ENCODE results near the gene ASPSCR1. TPM values are rescaled to one million over a fixed set of nuclear protein-coding genes. Genes with fewer than 3 reads are reported as not detected.

ASPSCR1 gene
- total and polyA plus RNA-seq, 2 donors from 2014 or later = 35.2 to 57.5 TPM

DNA sequence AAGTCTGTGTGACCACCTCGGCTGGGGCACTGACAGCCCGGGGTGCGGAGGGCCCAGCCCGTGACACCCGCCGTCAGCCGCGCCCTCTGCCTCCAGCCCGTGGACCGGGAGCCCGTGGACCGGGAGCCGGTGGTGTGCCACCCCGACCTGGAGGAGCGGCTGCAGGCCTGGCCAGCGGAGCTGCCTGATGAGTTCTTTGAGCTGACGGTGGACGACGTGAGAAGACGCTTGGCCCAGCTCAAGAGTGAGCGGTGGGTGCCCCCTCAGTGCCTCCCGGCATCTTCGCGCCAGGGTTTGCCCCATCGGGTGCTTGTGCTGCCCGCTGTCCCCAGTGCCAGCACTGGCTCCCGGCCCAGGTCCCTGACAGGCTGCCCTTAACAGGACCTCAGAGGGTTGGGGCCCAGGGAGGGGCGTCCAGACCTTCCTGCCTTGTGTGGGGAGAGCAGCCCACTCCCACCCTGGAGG is 31.5 kb downstream of the ASPSCR1 start:
- intact Hi-C loops (cut with DNase I) = no loop called here
- no peak for FAIRE-seq

DNA sequence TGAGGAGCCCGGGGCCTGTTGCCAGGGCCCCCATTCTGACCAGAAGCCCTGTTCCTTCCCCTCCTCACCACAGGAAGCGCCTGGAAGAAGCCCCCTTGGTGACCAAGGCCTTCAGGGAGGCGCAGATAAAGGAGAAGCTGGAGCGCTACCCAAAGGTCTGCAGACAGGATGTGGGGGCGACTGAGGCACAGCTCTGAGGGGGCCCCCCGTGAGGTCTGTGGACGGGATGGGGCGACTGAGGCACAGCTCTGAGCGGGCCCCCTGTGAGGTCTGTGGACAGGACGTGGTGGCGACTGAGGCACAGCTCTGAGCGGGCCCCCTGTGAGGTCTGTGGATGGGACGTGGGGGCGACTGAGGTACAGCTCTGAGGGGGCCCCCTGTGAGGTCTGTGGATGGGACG is 32.0 kb downstream of the ASPSCR1 start:
- intact Hi-C loops (cut with DNase I) = no loop called here
- Histone ChIP-seq H3K4me3 (ENCODE audit: low read length in 3 of 3) (no peak overlapping the region), H3K27ac (ENCODE audit: low read depth in 2 of 2, low read length in 2 of 2) (no peak overlapping the region), H3K4me1 (ENCODE audit: control insufficient read depth in 2 of 3, insufficient read depth in 2 of 3, low read depth in 1 of 3, low read length in 3 of 3) (no peaks in the 10 kb centered on the region), H3K9ac (ENCODE audit: low read length in 3 of 3) (no peak overlapping the region), H3K27me3 (ENCODE audit: control insufficient read depth, insufficient read depth, low read length) (no peaks in the 10 kb centered on the region), H3K9me3 (ENCODE audit: control insufficient read depth in 2 of 3, insufficient read depth in 1 of 3, low read length in 3 of 3) (no peaks in the 10 kb centered on the region), H3K36me3 (ENCODE audit: control insufficient read depth in 2 of 3, insufficient read depth in 3 of 3, low read length in 3 of 3) (no peaks in the 10 kb centered on the region)
- DNase-seq = no peak
- no peak for FAIRE-seq
- TF ChIP-seq, protein P1, sequence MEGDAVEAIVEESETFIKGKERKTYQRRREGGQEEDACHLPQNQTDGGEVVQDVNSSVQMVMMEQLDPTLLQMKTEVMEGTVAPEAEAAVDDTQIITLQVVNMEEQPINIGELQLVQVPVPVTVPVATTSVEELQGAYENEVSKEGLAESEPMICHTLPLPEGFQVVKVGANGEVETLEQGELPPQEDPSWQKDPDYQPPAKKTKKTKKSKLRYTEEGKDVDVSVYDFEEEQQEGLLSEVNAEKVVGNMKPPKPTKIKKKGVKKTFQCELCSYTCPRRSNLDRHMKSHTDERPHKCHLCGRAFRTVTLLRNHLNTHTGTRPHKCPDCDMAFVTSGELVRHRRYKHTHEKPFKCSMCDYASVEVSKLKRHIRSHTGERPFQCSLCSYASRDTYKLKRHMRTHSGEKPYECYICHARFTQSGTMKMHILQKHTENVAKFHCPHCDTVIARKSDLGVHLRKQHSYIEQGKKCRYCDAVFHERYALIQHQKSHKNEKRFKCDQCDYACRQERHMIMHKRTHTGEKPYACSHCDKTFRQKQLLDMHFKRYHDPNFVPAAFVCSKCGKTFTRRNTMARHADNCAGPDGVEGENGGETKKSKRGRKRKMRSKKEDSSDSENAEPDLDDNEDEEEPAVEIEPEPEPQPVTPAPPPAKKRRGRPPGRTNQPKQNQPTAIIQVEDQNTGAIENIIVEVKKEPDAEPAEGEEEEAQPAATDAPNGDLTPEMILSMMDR (IDR thresholded peaks at IDR 0.05; ENCODE audit: borderline replicate concordance, extremely low read depth, insufficient read depth) = no peak

More for the DNA sequence above, 31.5 kb downstream of the ASPSCR1 start:
- TF ChIP-seq, protein P1 (IDR thresholded peaks at IDR 0.05; ENCODE audit: borderline replicate concordance, extremely low read depth, insufficient read depth) = no peak
- no peak for DNase-seq
- Histone ChIP-seq H3K4me3 (ENCODE audit: low read length in 3 of 3) (no peak overlapping the region), H3K9ac (ENCODE audit: low read length in 3 of 3) (no peak overlapping the region), H3K36me3 (ENCODE audit: control insufficient read depth in 2 of 3, insufficient read depth in 3 of 3, low read length in 3 of 3) (no peaks in the 10 kb centered on the region), H3K27ac (ENCODE audit: low read depth in 2 of 2, low read length in 2 of 2) (no peak overlapping the region), H3K9me3 (ENCODE audit: control insufficient read depth in 2 of 3, insufficient read depth in 1 of 3, low read length in 3 of 3) (no peaks in the 10 kb centered on the region), H3K4me1 (ENCODE audit: control insufficient read depth in 2 of 3, insufficient read depth in 2 of 3, low read depth in 1 of 3, low read length in 3 of 3) (no peaks in the 10 kb centered on the region), H3K27me3 (ENCODE audit: control insufficient read depth, insufficient read depth, low read length) (no peaks in the 10 kb centered on the region)

DNA sequence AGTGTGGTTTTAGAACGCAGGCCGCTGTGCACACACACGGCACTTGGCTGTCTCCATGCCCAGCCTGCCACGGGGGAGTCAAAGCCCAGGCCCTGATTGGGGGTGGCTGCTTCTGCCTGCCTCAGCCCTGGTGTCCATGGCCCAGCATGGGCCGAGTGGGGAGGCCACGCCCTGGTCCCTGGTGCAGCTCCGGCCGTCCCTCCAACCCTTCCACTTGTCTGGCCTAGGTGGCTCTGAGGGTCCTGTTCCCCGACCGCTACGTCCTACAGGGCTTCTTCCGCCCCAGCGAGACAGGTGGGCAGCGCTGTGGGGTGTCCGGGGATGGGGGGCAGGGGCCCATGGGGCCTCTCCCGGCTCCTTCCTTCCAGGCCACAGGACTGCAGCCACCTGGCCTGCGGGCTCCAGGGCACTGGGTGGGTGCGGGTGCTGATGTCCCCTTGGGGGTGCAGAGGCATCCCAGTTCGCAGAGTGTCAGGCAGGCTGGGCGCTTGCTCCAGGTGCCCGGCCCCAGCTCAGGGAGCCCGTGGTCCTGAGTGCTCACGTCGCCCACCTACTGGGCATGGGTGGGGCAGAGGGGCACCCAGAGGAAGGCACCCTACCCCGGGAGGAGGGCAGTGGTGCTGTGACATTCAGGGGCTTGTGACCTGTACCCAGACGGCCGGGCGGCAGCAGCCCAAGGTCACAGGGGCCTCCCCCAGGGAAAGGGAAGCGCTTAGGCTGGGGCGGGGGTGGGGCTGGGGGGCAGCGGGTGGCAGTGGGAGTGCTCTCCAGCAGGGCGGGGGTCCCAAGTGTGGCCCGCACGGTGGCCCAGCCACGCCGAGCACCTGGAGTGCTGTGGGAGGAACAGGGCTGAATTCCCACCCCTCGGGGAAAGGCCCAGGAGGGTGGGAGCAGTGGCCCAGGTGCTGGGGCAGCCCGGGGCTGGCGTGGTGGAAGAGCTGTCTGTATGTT is 33.4 kb downstream of the ASPSCR1 start:
- Histone ChIP-seq H3K27ac (ENCODE audit: low read depth in 2 of 2, low read length in 2 of 2) (no peak overlapping the region), H3K9ac (ENCODE audit: low read length in 3 of 3) (no peak overlapping the region), H3K36me3 (ENCODE audit: control insufficient read depth in 2 of 3, insufficient read depth in 3 of 3, low read length in 3 of 3) (no peaks in the 10 kb centered on the region), H3K4me1 (ENCODE audit: control insufficient read depth in 2 of 3, insufficient read depth in 2 of 3, low read depth in 1 of 3, low read length in 3 of 3) (no peaks in the 10 kb centered on the region), H3K4me3 (ENCODE audit: low read length in 3 of 3) (no peak overlapping the region), H3K9me3 (ENCODE audit: control insufficient read depth in 2 of 3, insufficient read depth in 1 of 3, low read length in 3 of 3) (no peaks in the 10 kb centered on the region), H3K27me3 (ENCODE audit: control insufficient read depth, insufficient read depth, low read length) (no peaks in the 10 kb centered on the region)
- DNase-seq (no peak), FAIRE-seq (no peak)
- TF ChIP-seq, protein P1 (IDR thresholded peaks at IDR 0.05; ENCODE audit: borderline replicate concordance, extremely low read depth, insufficient read depth) = no peak
- intact Hi-C loops (cut with DNase I) = loop anchor here (10.0 kb wide), 1 partner anchor 46 kb away; the partner anchor contains the start of gene NOTUM

All from kidney (tissue), 14 donors.